Cortex of kidney (tissue), 1 donor: ENCODE data around the gene USP54.
"Not testable (repeated sequence)": the region's sequence is repeated elsewhere in the genome, so short reads cannot be mapped to it uniquely, and the experiment has no call there.

ENCODE experiments used
- DNase-seq: peaks from one replicate; lab custom pipeline; 2025; lab: John Stamatoyannopoulos, UW

Gene USP54

GRCh38 chr10:73590881-73591799 lies at the start of gene USP54:
Gene USP54, minus strand, starts transcription at chr10:73591342. Its CDS starts 15,684 bp downstream, at chr10:73575658.
- no peak for DNase-seq

GRCh38 chr10:73639286-73639685 lies 48.1 kb upstream of the USP54 start:
- no peak for DNase-seq

- no peak for DNase-seq
These were observed 44.6 kb upstream of the USP54 start for GRCh38 chr10:73635781-73636180.

GRCh38 chr10:73634421-73634820 lies 43.3 kb upstream of the USP54 start:
- no peak for DNase-seq

- DNase-seq: no peak
These were observed 38.0 kb upstream of the USP54 start for GRCh38 chr10:73629165-73629564.

- no peak for DNase-seq
These were observed 37.3 kb upstream of the USP54 start for GRCh38 chr10:73628405-73628804.

GRCh38 chr10:73627300-73627699 lies 36.2 kb upstream of the USP54 start:
- DNase-seq: no peak

- DNase-seq: no peak
These were observed 35.0 kb upstream of the USP54 start for GRCh38 chr10:73625884-73626752.

GRCh38 chr10:73625004-73625883 lies 34.1 kb upstream of the USP54 start:
- DNase-seq: no peak

- DNase-seq: no peak
These were observed 31.9 kb upstream of the USP54 start for GRCh38 chr10:73623056-73623455.

GRCh38 chr10:73620974-73621373 lies 29.8 kb upstream of the USP54 start:
- DNase-seq: not testable (repeated sequence)

GRCh38 chr10:73617143-73617542 lies 26.0 kb upstream of the USP54 start:
- DNase-seq: not testable (repeated sequence)

GRCh38 chr10:73614720-73615119 lies 23.6 kb upstream of the USP54 start:
- no peak for DNase-seq

- no peak for DNase-seq
These were observed 18.0 kb upstream of the USP54 start for GRCh38 chr10:73609116-73609515.

GRCh38 chr10:73601486-73601921 lies 10.4 kb upstream of the USP54 start:
- no peak for DNase-seq

- DNase-seq: no peak
These were observed 6.2 kb upstream of the USP54 start for GRCh38 chr10:73597346-73597745.

GRCh38 chr10:73593812-73594211 lies 2.7 kb upstream of the USP54 start:
- no peak for DNase-seq

GRCh38 chr10:73593110-73593509 lies 2.0 kb upstream of the USP54 start:
- DNase-seq: no peak

GRCh38 chr10:73591935-73592699 lies 975 bp upstream of the USP54 start:
- DNase-seq: no peak

- DNase-seq: no peak
These were observed 1.5 kb downstream of the USP54 start for GRCh38 chr10:73589563-73590126.

GRCh38 chr10:73588656-73589055 lies 2.5 kb downstream of the USP54 start:
- DNase-seq: no peak
